Trophoblast cell (in vitro differentiated cells and primary cell): ENCODE results near the gene ZNF41.
A peak's percentile ranks its signal among the peaks of the same experiment; 100 is the strongest.

Experiments
- DNase-seq, 2 donors: peaks; one replicate each; pipeline ENCODE4 v3.0.0-alpha.2; 2016
- H2AFZ ChIP-seq: 2 replicates; pipeline ENCODE4 v1.6.1; 2013; ENCODE audit warnings: low read length, moderate library complexity, mild to moderate bottlenecking; ENCODE audit not compliant: insufficient read depth, poor library complexity
- H2AK5ac ChIP-seq: 2 replicates; pipeline ENCODE4 v1.6.1; 2013; ENCODE audit warnings: mild to moderate bottlenecking, low read length
- H2BK120ac ChIP-seq: 2 replicates; pipeline ENCODE4 v1.6.1; 2013; ENCODE audit warnings: low read length, mild to moderate bottlenecking, moderate library complexity; ENCODE audit not compliant: insufficient read depth, poor library complexity
- H2BK12ac ChIP-seq: 2 replicates; pipeline ENCODE4 v1.6.1; 2013; ENCODE audit warnings: mild to moderate bottlenecking, low read length, moderate library complexity
- H2BK5ac ChIP-seq: 2 replicates; pipeline ENCODE4 v1.6.1; 2013; ENCODE audit warnings: low read length, low read depth, moderate library complexity, mild to moderate bottlenecking; ENCODE audit not compliant: poor library complexity
- H3K14ac ChIP-seq: 2 replicates; pipeline ENCODE4 v1.6.1; 2013; ENCODE audit warnings: mild to moderate bottlenecking, low read length
- H3K18ac ChIP-seq: 2 replicates; pipeline ENCODE4 v1.6.1; 2013; ENCODE audit warnings: mild to moderate bottlenecking, low read length
- H3K23ac ChIP-seq: 2 replicates; pipeline ENCODE4 v1.6.1; 2013; ENCODE audit warnings: low read length
- H3K27ac ChIP-seq: 2 replicates; pipeline ENCODE4 v1.5.1; 2013; ENCODE audit warnings: low read depth, mild to moderate bottlenecking, inconsistent platforms, low read length, moderate library complexity
- H3K27me3 ChIP-seq: 2 replicates; pipeline ENCODE4 v1.6.1; 2013; ENCODE audit warnings: inconsistent platforms, mild to moderate bottlenecking, low read length, moderate library complexity; ENCODE audit not compliant: insufficient read depth
- H3K36me3 ChIP-seq, 2 experiments: 1 replicate in 1 of 2; 2 replicates in 1 of 2; pipeline ENCODE4 v1.6.1; 2013; ENCODE audit warnings: low read length in 2 of 2, mild to moderate bottlenecking in 2 of 2, moderate library complexity in 1 of 2; ENCODE audit not compliant: insufficient read depth in 2 of 2, control insufficient read depth in 1 of 2
- H3K4ac ChIP-seq: 2 replicates; pipeline ENCODE4 v1.6.1; 2013; ENCODE audit warnings: low read depth, mild to moderate bottlenecking, low read length, moderate library complexity
- H3K4me1 ChIP-seq, 2 experiments: 1 replicate in 1 of 2; 2 replicates in 1 of 2; pipeline ENCODE4 v1.6.1; 2013; ENCODE audit warnings: low read length in 2 of 2, mild to moderate bottlenecking in 2 of 2, moderate library complexity in 1 of 2; ENCODE audit not compliant: insufficient read depth in 2 of 2, control insufficient read depth in 1 of 2
- H3K4me2 ChIP-seq: 2 replicates; pipeline ENCODE4 v1.6.1; 2013; ENCODE audit warnings: inconsistent platforms, mild to moderate bottlenecking, low read length, moderate library complexity
- H3K4me3 ChIP-seq: 2 replicates; pipeline ENCODE4 v1.5.1; 2013; ENCODE audit warnings: mild to moderate bottlenecking, low read depth, low read length, inconsistent platforms
- H3K79me1 ChIP-seq: one replicate; pipeline ENCODE4 v1.6.1; 2013; ENCODE audit warnings: low read length
- H3K79me2 ChIP-seq: 2 replicates; pipeline ENCODE4 v1.6.1; 2013; ENCODE audit warnings: low read length, mild to moderate bottlenecking; ENCODE audit not compliant: control insufficient read depth, insufficient read depth, poor library complexity
- H3K9ac ChIP-seq: 2 replicates; pipeline ENCODE4 v1.6.1; 2013; ENCODE audit warnings: mild to moderate bottlenecking, low read length
- H3K9me3 ChIP-seq: 2 replicates; pipeline ENCODE4 v1.6.1; 2013; ENCODE audit warnings: low read depth, mild to moderate bottlenecking, control low read depth, inconsistent platforms, low read length; ENCODE audit not compliant: insufficient read depth
- H4K12ac ChIP-seq: 2 replicates; pipeline ENCODE4 v1.6.1; 2013; ENCODE audit warnings: low read depth, mild to moderate bottlenecking, low read length, moderate library complexity
- H4K8ac ChIP-seq: 2 replicates; pipeline ENCODE4 v1.6.1; 2013; ENCODE audit warnings: low read depth, mild to moderate bottlenecking, low read length, moderate library complexity
- H4K91ac ChIP-seq: one replicate; pipeline ENCODE4 v1.6.1; 2013; ENCODE audit warnings: low read depth, mild to moderate bottlenecking, low read length, moderate library complexity
- WGBS: extraction: QIAGEN DNeasy Blood & Tissue Kit; methylation state at CpG from one replicate; pipeline ENCODE4 v1.1.7; 2013; ENCODE audit warnings: missing lambda C conversion rate; ENCODE audit not compliant: insufficient read length, insufficient coverage; ENCODE audit errors: extremely low coverage; 5-methylcytosine and 5-hydroxymethylcytosine counted together

Gene ZNF41

DNA sequence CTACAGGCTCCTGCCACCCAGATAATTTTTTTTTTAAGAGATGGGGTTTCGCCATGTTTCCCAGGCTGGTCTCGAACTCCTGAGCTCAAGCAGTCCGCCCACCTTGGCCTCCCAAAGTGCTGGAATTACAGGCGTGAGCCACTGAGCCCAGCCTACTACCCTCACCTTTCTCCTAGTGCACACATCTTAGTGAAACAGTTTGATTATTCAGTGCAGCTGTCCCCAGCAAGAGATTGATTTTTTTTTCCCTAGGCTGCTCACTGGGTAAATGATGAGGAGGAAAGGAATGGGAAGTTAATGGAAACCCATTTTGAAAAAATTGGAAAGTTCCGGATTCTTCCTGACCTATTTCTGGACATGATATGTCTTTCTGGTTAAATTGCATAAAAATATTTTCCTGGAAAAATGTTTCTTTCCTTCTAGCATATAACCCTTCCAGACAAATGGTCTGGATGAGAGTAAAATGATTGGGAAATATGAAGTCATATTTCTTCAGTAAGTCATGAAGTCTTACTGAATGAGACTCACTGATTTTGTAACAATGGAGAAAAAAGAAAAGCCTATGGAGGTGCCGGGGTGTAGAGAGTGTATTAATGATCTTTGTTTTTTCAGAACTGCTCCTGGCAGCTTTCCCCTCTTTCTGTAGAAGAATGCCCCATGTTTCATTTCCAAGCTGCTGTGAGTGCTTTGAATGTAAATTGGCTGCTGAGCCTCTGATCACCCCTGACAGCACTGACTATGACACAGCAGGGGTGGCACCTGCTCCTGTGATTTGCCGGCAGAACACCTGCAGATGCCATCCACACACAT is 19.5 kb upstream of the ZNF41 start:
- Histone ChIP-seq H2BK5ac (no peak overlapping the region), H2BK12ac (no peak overlapping the region), H3K9me3 (no peaks in the 10 kb centered on the region), H4K8ac (no peak overlapping the region), H2AFZ (no peak overlapping the region), H3K4me2 (no peak overlapping the region), H3K4ac (no peak overlapping the region), H3K79me1 (no peaks in the 10 kb centered on the region), H3K23ac (no peak overlapping the region), H3K18ac (no peak overlapping the region), H2BK120ac (no peak overlapping the region), H2AK5ac (no peak overlapping the region), H3K14ac (no peak overlapping the region), H4K91ac (no peak overlapping the region), H3K79me2 (no peaks in the 10 kb centered on the region), H3K27me3 (no peaks in the 10 kb centered on the region), H3K4me3 (no peak overlapping the region), H3K27ac (no peak overlapping the region), H3K36me3 (no peaks in the 10 kb centered on the region), H3K9ac (no peak overlapping the region), H3K4me1 (no peaks in the 10 kb centered on the region), H4K12ac (no peak overlapping the region)
- peak; percentile 30 to 82 for DNase-seq
- no CpG with 5 or more reads among the region's 7 CpGs for WGBS

DNA sequence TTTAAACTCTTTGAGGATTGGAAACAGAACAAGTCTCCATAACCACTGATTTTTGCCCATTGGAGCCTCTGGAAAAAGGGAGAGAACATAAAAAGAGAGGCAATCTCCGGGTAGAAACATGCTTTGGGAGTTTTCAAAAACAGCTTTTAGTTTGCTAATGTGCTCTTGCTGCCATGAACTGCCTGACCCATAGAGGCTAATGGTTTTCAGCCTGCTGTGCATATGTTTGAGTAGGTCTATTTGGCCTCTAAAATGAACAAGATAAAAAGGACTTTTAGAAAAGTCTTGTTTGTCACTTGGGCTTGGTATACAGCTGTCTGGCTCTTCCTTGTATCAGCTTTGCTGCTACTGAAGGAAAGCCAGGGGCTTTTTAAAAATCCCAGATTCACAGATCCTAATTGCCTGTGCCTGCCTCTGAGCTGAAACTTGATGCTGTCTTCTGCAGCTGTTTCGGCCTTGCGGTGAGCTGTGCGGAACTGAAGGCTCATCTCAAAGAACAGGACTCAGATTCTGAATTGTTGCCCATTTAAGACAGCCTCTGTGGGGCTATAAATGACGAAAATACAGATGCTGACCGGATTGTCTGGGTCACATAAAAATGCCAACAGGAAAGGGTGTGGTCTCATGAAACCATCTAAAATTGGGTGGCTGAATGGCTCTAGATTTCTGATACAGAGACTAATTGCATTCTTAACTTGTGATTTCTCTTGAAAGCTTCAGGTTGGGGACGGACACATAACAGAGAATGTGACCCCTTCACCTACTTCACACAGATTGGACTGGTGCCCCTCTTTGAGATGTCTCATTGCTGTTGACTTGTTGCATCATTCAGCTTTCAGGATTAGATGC is 18.4 kb upstream of the ZNF41 start:
- Histone ChIP-seq H4K91ac (no peak overlapping the region), H3K4ac (no peak overlapping the region), H4K8ac (no peak overlapping the region), H3K79me2 (no peaks in the 10 kb centered on the region), H3K4me2 (no peak overlapping the region), H3K27me3 (no peaks in the 10 kb centered on the region), H3K36me3 (no peaks in the 10 kb centered on the region), H3K4me3 (no peak overlapping the region), H2BK5ac (no peak overlapping the region), H3K23ac (no peak overlapping the region), H3K9ac (no peak overlapping the region), H3K18ac (no peak overlapping the region), H2BK120ac (no peak overlapping the region), H2AFZ (no peak overlapping the region), H4K12ac (no peak overlapping the region), H2BK12ac (no peak overlapping the region), H3K4me1 (no peaks in the 10 kb centered on the region), H3K79me1 (no peaks in the 10 kb centered on the region), H2AK5ac (no peak overlapping the region), H3K14ac (no peak overlapping the region), H3K9me3 (no peaks in the 10 kb centered on the region), H3K27ac (peak overlapping the region; percentile 4)
- no peak for DNase-seq
- WGBS: no CpG with 5 or more reads among the region's 7 CpGs

DNA sequence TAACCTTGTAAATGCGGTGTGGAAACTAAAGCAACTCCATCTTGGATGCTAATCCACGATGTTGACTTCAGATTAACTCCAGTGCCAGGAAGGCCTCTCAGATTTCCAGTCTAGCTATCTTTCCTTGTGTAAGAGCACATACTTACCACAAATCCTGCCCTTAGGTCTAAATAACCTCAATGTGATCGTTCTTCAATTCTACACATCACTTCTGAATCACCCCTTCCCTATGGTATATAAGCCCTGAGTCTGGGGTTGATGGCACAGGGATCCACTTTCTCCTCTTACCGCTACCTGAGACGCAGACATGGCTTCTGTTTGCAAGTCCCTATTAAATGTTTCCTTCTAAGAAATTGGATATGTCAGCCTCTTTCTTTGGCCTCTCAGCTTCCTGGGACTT is 17.5 kb upstream of the ZNF41 start:
- H3K79me2 ChIP-seq: no peaks in the 10 kb centered on the region

DNA sequence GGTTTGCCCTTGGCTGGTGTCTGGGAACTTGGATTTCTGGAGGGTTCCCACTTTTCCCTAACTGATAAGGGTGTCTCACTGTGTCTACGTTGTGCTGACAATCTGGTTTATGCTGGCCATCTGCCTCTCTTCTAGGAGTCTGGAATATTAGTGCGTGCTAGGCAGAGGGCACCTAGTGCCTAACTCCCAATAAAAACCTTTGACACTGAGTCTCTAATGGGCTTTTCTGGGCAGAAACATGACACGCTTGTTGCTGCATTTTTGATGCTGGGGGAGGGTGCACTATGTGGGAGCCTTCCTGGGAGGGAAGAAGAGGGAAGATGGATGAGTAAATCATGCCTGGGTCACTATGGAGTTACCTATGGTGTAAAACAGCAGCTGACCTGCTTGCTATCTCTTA is 16.3 kb upstream of the ZNF41 start:
- Histone ChIP-seq H4K8ac (no peak overlapping the region), H3K36me3 (no peaks in the 10 kb centered on the region), H3K9ac (no peak overlapping the region), H4K91ac (no peak overlapping the region), H3K79me2 (no peaks in the 10 kb centered on the region), H2AFZ (no peak overlapping the region), H3K9me3 (no peaks in the 10 kb centered on the region), H2BK120ac (no peak overlapping the region), H2BK5ac (no peak overlapping the region), H3K27me3 (no peaks in the 10 kb centered on the region), H4K12ac (no peak overlapping the region), H3K27ac (no peak overlapping the region), H2BK12ac (no peak overlapping the region), H3K14ac (no peak overlapping the region), H2AK5ac (no peak overlapping the region), H3K23ac (no peak overlapping the region), H3K18ac (no peak overlapping the region), H3K79me1 (no peaks in the 10 kb centered on the region), H3K4ac (no peak overlapping the region), H3K4me3 (no peak overlapping the region), H3K4me1 (no peaks in the 10 kb centered on the region), H3K4me2 (no peak overlapping the region)
- no peak for DNase-seq
- no CpG with 5 or more reads among the region's 3 CpGs for WGBS

More for the DNA sequence above, 17.5 kb upstream of the ZNF41 start:
- Histone ChIP-seq H4K12ac (no peak overlapping the region), H3K36me3 (no peaks in the 10 kb centered on the region), H3K4me2 (no peak overlapping the region), H3K27me3 (no peaks in the 10 kb centered on the region), H2AK5ac (no peak overlapping the region), H3K23ac (no peak overlapping the region), H3K4me3 (no peak overlapping the region), H3K27ac (no peak overlapping the region), H3K9me3 (no peaks in the 10 kb centered on the region), H2BK5ac (no peak overlapping the region), H3K79me1 (no peaks in the 10 kb centered on the region), H2AFZ (no peak overlapping the region), H4K91ac (peak overlapping the region; percentile 24), H4K8ac (no peak overlapping the region), H3K18ac (no peak overlapping the region), H2BK120ac (no peak overlapping the region), H3K4me1 (no peaks in the 10 kb centered on the region), H2BK12ac (no peak overlapping the region), H3K4ac (no peak overlapping the region), H3K9ac (no peak overlapping the region), H3K14ac (no peak overlapping the region)
- no peak for DNase-seq
- no CpG with 5 or more reads among the region's 5 CpGs for WGBS
